DND-41 (cell line): ENCODE measurements around the gene TMEM260.

Source experiments
- CTCF ChIP-seq: IDR thresholded peaks from 2 replicates; pipeline ENCODE4 v1.5.1; 2012; ENCODE audit warnings: borderline replicate concordance, low read length, moderate library complexity, mild to moderate bottlenecking; ENCODE audit not compliant: poor library complexity, severe bottlenecking; ENCODE audit errors: extremely low read depth
- EZH2 ChIP-seq: IDR thresholded peaks from 3 replicates; pipeline ENCODE4 v1.6.1; 2012; ENCODE audit warnings: borderline replicate concordance, low read depth, mild to moderate bottlenecking, moderate library complexity, low read length, inconsistent platforms; ENCODE audit not compliant: severe bottlenecking

- TF ChIP-seq CTCF (no peak), EZH2 (no peak)
Measured at GRCh38 chr14:56585461-56586084, 6.0 kb downstream of the TMEM260 start.
